GM12801 (cell line): ENCODE measurements around the gene LMCD1.

Experiments used
- TF ChIP-seq, protein P1 (sequence below): IDR thresholded peaks from one replicate; pipeline ENCODE4 v1.5.1; 2011; ENCODE audit warnings: control low read depth; ENCODE audit not compliant: insufficient read length; ENCODE audit errors: extremely low read depth

LMCD1 gene

DNA sequence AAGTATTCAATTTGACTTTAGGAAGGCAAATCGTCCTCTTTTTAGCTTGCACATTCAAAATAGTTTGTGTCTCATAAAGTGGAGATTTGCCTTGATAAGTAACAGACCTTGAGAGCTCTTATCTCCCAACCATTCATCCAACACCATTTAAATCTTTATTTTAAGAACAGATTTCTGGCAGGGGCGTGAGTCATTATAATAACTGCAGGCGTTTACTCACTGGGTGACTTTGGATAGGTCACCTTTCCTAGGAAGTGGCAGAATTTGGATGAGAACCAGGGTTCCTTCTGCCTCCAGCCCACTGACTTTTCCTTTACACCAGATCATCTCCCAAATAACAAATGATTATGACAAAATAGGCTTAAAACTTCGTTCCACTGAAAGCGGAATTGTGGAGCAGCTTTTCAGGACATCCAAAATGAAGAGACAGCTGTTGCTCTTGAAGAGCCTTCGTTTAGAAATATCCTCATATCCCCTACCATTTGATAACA is 5.0 kb downstream of the LMCD1 start:
- TF ChIP-seq, protein P1, sequence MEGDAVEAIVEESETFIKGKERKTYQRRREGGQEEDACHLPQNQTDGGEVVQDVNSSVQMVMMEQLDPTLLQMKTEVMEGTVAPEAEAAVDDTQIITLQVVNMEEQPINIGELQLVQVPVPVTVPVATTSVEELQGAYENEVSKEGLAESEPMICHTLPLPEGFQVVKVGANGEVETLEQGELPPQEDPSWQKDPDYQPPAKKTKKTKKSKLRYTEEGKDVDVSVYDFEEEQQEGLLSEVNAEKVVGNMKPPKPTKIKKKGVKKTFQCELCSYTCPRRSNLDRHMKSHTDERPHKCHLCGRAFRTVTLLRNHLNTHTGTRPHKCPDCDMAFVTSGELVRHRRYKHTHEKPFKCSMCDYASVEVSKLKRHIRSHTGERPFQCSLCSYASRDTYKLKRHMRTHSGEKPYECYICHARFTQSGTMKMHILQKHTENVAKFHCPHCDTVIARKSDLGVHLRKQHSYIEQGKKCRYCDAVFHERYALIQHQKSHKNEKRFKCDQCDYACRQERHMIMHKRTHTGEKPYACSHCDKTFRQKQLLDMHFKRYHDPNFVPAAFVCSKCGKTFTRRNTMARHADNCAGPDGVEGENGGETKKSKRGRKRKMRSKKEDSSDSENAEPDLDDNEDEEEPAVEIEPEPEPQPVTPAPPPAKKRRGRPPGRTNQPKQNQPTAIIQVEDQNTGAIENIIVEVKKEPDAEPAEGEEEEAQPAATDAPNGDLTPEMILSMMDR: no peak

DNA sequence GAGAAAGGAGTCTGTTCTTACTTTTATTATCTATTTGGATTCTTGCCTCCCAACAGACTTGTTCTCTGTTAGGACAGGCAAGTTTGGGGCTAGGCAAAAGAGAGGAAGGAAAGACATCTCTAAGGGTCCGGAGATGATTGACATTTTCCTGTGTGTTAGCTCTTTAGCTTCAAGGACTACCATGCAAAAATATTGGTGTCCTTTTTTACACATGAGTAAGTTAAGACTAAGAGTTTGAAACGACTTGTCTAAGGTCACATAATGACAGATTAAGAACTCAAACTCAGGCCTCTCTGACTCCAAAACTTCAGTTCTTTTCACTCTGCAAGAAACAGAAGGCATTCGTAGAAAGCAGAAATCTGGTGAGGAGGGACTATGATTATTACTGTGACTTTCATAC is 5.9 kb downstream of the LMCD1 start:
- TF ChIP-seq, protein P1: no peak

DNA sequence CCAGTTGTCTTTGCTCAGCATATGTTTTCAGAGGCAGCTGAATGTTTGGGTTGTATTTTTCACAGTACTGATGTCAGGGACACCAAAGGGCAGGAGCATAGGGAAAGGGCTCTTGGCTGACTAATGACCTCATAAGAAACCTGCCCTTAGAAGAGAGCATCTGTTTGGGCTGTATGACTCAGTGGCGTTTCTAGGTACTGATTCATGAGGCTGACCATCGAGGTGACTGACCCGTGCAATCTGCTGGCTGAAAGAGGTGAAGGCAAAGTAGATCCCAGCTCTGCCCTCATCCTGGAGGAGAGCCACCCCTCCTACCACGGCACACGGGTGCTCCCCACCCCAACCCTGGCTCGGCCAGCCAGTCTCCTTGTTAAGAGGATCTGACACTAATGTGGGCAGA is 8.3 kb downstream of the LMCD1 start:
- TF ChIP-seq, protein P1: no peak

DNA sequence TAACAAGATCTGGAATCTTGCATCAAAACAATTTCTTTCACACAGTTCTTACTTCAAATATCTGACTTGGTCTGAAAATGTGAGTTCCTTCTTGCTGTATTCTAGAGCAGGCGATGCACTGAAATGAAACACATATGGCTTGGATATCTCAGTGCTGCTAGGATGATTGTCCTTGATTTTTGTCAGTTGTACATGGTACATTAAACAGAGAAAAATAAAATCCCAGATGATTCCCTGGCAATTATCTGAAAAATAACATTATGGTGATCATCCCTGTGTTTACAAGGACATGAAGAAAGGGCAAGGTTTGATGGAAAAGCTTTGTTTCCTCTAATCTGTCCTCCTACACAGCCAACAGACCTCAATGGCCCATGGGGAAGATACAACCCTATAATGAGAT is 10.6 kb downstream of the LMCD1 start:
- TF ChIP-seq, protein P1: no peak

DNA sequence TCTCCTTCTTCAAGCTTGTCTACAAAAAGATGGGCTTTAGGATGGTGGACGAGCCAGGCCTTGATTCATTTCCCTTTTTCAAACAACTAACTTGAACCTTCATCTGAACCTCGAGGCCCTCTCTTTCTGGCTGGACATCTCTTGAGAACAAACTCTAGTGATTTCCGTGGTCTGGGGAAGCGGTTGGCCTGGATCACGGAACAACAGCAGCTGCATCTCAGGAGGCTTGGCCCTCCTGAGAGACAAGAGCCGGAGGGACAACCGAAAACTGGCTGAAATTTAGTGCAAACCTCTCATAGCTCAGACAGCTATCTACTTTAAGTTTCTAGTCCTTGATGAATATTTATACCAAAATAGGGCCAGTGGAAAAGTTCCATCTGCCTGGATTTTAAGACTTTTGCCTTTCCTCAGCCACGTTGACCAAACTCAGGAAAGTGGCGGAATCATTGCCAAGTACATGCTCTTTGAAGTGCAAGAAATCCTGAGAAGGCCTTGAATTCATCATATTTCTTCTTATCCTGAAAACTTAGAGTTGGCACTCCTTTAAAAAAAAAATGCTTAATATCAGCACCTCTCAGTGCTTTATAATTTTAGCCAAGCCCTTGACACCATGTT is 14.5 kb downstream of the LMCD1 start:
- TF ChIP-seq, protein P1: no peak

DNA sequence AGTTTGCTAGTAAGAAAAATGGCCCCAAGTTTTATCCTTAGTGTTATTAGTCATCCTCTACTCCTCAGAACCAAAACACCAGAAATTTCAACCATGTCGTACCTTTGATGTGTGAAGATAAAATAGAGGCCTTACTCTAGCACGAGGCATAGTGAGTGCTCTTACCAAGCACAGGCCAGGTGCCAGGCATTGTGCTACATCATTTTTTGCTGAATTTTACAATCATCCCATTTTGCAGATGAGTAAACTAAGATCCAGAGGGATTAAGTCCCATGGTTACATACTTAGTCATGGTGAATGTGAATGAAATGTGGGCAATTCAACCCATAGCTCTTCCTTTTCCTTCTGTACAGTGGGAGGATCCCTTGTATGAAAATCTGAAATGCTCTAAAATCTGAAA is 15.2 kb downstream of the LMCD1 start:
- TF ChIP-seq, protein P1: no peak

DNA sequence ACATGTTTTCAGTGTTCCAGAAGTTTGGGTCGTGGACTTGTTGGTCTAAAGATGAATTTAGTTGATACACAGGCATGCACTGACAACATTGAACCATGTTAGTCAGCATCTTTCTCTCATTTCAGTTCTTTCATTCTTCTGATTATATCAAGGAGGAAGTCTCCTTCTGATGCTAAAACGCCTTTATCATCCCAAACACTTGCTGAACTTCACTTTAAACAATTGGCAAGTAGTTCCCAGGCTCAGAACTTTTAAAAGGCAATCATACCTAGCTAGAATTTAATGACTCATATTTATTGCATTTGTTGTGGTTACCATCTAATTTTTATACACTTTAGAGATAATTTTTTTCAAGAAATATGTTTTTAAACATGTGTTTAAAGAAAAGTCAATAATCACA is 15.9 kb downstream of the LMCD1 start:
- TF ChIP-seq, protein P1: no peak
